Hindlimb muscle (tissue), 1 donor: ENCODE data around the gene VPREB3. TPM values are rescaled to one million over a fixed set of nuclear protein-coding genes. Genes with fewer than 3 reads are reported as not detected.
"Not testable (repeated sequence)": the region's sequence is repeated elsewhere in the genome, so short reads cannot be mapped to it uniquely, and the experiment has no call there.

Experiments
- DNase-seq: peaks from one replicate; pipeline ENCODE4 v3.0.0-alpha.2; 2013
- polyA plus RNA-seq: library from polyadenylated mRNA; unstranded; fragments of 120-200 nt; gene quantifications from one replicate; pipeline ENCODE4 v1.2.1, GENCODE V29; 2013; ENCODE audit not compliant: insufficient read length

Gene VPREB3
- polyA plus RNA-seq, 1 donor, result 0.56 TPM

DNA sequence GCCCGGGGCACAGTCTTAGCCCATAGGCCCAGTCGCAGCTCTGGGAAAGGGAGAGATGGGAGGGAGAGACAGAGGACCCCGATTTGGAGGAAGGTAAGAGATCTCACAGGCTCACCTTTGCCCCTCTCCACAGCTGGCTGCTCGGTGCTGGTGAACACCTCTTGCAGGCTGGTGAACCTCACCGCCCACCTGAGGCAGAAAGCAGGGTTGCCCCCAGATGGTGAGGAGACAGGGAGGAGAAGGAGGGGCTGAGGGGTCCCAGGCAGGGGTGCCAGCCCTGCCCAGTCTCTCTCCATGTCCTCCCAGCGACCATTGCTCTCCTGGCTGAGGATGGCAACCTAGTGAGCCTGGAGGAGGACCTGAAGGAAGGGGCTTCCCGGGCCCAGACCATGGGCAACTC is 9.7 kb upstream of the VPREB3 start:
- no peak for DNase-seq

GRCh38 chr22:23763579-23763945 is 9.3 kb upstream of the VPREB3 start:
- DNase-seq, result no peak

GRCh38 chr22:23762842-23763578 is 8.8 kb upstream of the VPREB3 start, which contains the start of gene C22orf15:
C22orf15 (plus strand) TSS chr22:23762990; CDS start chr22:23763307, 317 bp downstream.
- DNase-seq, result no peak

- no peak for DNase-seq
Observed at GRCh38 chr22:23760056-23760455, 5.8 kb upstream of the VPREB3 start.

GRCh38 chr22:23759566-23759965 is 5.3 kb upstream of the VPREB3 start:
- no peak for DNase-seq

GRCh38 chr22:23756891-23757290 is 2.7 kb upstream of the VPREB3 start:
- no peak for DNase-seq

- DNase-seq, result no peak
Observed at GRCh38 chr22:23755711-23756110, 1.5 kb upstream of the VPREB3 start.

GRCh38 chr22:23754980-23755636 is 883 bp upstream of the VPREB3 start:
- no peak for DNase-seq

DNA sequence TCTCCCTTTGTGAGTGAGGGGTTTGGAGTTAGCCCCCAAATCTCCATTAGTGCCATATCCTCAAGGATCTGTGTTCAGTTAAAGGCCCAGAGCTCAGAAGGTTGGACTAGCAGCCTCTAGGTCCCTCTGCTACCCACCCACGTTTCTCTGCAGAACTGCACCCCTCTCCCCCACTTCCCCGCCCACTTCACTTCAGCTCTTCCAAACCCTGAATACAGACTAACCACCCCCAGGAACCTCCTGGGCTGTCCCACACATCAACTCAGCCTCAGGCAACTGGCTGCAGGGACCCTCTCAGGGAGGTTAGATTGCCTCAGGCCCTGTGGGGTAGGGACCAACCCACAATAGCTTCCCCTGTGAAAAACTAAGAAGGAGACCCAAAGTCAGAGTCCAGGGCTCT is 840 bp downstream of the VPREB3 start:
- DNase-seq, result no peak

DNA sequence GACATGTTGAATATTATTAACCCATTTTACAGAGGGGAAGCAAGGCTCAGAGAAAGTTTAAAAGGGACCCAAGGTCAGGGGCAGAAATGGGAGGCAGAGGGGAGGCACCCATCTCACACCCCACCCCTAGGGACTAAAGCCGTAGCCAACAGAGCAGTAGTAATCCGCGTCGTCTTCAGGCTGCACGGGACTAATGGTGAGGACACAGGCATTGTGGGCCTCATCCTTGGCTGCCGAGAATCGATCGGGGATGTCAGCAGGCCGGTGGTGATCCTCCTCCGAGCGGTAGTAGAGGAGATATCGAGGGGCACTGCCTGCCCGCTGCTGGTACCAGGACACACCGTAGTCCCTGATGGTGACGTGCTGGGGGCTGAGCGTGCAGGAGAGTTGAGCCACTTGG is 1.5 kb downstream of the VPREB3 start:
- no peak for DNase-seq

- no peak for DNase-seq
Observed at GRCh38 chr22:23752090-23752691, 2.0 kb downstream of the VPREB3 start.

GRCh38 chr22:23751441-23751996 is 2.7 kb downstream of the VPREB3 start:
- DNase-seq, result no peak

DNA sequence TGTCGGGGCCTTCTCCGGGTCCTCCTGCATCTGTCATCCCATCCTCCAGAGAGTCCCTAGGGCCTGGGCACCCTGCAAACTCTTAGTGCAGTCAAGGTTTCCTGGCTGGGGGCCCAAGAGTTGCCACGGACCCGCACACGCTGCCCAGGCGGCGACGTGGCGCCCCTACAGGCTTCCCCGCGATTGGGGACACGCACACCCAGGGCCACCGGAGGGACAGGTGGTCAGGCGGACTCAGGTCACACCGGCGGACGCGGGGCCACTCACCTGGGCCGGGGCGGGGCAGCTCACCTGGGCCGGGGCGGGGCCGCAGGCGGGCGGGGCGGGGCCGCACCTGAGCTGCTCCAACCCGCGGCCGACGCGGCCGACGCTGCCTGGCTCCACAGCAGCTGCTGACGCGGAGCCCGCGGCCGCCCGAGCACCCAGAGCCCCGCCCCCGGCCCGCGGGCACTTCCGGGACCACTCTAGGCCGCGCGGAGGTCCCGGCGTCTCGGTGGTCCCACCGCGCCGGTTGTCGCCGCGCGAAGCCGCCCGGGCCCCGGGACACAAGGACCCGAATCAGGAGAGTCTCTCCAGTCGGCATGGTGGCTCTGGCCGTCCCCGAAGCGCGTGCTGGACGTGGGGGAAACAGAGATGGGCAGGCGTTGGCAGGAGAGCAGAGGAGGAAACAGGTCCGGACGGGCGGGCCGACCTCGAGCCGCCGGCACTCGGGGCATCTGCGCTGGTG is 3.3 kb downstream of the VPREB3 start, which contains the start of gene ZNF70:
Gene ZNF70 (minus strand): TSS at position 399 of the 727 bp plus-strand sequence. CDS start 5,972 bp downstream, outside the sequence.
- DNase-seq, result peak; percentile 91

- no peak for DNase-seq
Observed at GRCh38 chr22:23750367-23750713, 3.9 kb downstream of the VPREB3 start.

GRCh38 chr22:23749841-23750301 is 4.4 kb downstream of the VPREB3 start:
- DNase-seq, result peak; percentile 72

DNA sequence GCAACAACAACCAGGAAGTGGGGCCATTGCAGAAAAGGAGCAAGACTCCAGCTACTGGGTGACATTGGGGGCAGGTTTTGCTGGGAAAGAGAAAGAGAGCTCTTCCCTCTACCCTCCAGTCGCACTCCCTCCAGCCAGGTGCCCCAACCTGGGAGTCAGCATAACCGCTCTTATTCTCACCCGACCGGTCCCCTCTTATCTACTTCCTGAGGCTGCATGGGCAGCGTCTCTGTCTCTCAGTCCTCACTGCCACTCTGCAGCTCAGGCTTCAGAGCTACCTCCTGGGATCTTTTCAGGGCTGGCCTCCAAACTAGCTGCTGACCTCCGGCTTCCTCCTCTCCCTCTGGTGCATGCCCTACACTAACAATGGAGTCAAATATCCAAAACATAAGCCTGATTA is 8.4 kb downstream of the VPREB3 start:
- DNase-seq, result no peak

- no peak for DNase-seq
Observed at GRCh38 chr22:23744485-23744884, 9.7 kb downstream of the VPREB3 start.

DNA sequence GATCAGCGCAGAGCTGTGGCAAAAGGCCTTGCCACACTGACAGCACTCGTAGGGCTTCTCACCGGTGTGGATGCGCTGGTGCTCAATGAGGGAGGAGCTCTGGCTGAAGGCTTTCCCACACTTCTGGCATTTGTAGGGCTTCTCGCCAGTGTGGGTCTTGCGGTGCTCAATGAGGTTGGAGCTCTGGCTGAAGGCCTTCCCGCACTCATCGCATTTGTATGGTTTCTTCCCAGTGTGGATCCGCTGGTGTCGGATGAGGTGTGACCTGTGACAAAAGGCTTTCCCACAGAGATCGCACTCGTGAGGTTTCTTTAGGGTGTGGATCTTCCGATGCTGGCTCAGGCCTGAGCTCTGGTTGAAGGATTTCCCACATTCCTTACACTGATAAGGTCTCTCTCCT is 10.2 kb downstream of the VPREB3 start:
- DNase-seq, result no peak

- peak; percentile 77 for DNase-seq
Observed at GRCh38 chr22:23743303-23743705, 10.9 kb downstream of the VPREB3 start.

GRCh38 chr22:23742505-23743264 is 11.5 kb downstream of the VPREB3 start:
- no peak for DNase-seq

DNA sequence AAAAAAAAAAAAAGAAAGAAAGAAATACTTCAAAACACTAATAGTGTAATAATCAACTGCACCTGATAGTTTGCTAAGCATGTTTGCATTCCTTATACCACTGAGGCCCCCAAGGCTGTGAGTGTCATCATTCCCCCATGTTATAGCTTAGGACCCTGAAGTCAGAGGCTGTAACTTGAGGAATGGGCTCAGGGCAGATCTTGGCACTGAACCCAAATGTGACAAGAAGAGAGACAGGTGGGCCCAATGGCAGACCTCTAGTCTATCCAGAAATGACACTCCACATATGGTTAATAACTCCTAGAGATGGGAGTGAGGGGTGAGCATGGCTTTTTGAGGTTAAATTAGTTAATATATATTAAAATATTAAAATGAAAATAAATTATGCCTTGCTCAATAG is 16.5 kb downstream of the VPREB3 start:
- DNase-seq, result no peak

- not testable (repeated sequence) for DNase-seq
Observed at GRCh38 chr22:23728108-23728507, 26.1 kb downstream of the VPREB3 start.
